ENCODE results near the gene NMRK2. TPM values are rescaled to one million over a fixed set of nuclear protein-coding genes. Genes with fewer than 3 reads are reported as not detected.

Gene NMRK2
- total and polyA plus RNA-seq, 2 of the 13 experiments (the other 11 are each of a cell fraction or from before 2014, with no cell fraction given), result not detected

DNA sequence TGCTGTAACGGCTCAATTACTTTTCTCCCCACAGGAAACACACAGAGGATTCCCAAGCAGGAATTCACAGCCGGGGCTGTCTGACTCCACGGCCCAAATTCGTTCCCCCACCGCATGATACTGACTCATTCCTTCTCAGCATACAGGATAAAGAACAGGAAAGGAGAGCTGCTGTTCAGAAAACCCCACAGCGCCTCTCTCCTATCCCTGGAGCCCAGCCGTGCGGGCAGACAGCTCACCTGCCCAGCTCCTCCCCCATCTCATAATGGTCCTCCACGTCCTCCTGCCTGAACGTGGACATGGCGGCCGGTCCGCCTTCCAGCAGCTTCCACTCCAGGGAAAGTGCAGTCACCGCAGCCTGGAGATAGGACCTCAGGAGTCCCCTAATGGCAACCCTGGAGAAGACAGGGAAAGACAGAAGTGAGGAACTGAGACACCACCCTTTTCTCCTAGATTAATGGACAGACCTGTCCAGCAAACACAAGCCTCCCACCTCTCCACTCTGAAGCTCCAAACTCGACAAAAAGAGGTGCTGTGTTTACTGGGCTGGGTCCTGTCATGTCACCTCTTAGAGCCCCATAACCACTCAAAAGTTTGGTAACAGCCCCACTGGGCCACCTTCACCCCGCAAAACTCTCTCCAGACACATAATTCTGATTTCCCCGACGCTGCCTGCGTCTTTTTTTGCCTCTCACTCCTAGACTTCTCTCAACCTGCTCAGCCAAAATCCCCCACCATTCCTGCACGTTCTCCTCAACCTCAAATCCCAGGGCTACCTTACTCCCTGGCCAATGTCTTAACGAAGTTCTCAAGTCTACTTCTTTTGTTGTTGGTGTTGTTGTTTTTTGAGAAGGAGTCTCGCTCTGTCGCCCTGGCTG, 36.8 kb downstream of the NMRK2 start (continued):
- TF ChIP-seq, protein P1, sequence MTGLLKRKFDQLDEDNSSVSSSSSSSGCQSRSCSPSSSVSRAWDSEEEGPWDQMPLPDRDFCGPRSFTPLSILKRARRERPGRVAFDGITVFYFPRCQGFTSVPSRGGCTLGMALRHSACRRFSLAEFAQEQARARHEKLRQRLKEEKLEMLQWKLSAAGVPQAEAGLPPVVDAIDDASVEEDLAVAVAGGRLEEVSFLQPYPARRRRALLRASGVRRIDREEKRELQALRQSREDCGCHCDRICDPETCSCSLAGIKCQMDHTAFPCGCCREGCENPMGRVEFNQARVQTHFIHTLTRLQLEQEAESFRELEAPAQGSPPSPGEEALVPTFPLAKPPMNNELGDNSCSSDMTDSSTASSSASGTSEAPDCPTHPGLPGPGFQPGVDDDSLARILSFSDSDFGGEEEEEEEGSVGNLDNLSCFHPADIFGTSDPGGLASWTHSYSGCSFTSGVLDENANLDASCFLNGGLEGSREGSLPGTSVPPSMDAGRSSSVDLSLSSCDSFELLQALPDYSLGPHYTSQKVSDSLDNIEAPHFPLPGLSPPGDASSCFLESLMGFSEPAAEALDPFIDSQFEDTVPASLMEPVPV (CRISPR knock-in tag; IDR thresholded peaks at IDR 0.05), result 0 out of 2 replicates have a peak, but pooled peaks have one; percentile 35
- TF ChIP-seq ZBTB38 (CRISPR knock-in tag; IDR thresholded peaks at IDR 0.05), result peak; percentile 37; the same call in 1 of the 2 replicates
- TF ChIP-seq ZNF660 (CRISPR knock-in tag; IDR thresholded peaks at IDR 0.05; ENCODE audit: borderline replicate concordance, low read depth), result no peak
- 0 out of 2 replicates have a peak, but pooled peaks have one; percentile 21 for TF ChIP-seq ZNF558 (CRISPR knock-in tag; IDR thresholded peaks at IDR 0.05; ENCODE audit: borderline replicate concordance)
- peak; percentile 50 for TF ChIP-seq YY1 (IDR thresholded peaks at IDR 0.05; ENCODE audit: insufficient read depth, insufficient replicate concordance, low read depth, low read length)
- 0 out of 2 replicates have a peak, but pooled peaks have one; percentile 14 for TF ChIP-seq ZNF121 (CRISPR knock-in tag; IDR thresholded peaks at IDR 0.05)
- TF ChIP-seq, protein P2, sequence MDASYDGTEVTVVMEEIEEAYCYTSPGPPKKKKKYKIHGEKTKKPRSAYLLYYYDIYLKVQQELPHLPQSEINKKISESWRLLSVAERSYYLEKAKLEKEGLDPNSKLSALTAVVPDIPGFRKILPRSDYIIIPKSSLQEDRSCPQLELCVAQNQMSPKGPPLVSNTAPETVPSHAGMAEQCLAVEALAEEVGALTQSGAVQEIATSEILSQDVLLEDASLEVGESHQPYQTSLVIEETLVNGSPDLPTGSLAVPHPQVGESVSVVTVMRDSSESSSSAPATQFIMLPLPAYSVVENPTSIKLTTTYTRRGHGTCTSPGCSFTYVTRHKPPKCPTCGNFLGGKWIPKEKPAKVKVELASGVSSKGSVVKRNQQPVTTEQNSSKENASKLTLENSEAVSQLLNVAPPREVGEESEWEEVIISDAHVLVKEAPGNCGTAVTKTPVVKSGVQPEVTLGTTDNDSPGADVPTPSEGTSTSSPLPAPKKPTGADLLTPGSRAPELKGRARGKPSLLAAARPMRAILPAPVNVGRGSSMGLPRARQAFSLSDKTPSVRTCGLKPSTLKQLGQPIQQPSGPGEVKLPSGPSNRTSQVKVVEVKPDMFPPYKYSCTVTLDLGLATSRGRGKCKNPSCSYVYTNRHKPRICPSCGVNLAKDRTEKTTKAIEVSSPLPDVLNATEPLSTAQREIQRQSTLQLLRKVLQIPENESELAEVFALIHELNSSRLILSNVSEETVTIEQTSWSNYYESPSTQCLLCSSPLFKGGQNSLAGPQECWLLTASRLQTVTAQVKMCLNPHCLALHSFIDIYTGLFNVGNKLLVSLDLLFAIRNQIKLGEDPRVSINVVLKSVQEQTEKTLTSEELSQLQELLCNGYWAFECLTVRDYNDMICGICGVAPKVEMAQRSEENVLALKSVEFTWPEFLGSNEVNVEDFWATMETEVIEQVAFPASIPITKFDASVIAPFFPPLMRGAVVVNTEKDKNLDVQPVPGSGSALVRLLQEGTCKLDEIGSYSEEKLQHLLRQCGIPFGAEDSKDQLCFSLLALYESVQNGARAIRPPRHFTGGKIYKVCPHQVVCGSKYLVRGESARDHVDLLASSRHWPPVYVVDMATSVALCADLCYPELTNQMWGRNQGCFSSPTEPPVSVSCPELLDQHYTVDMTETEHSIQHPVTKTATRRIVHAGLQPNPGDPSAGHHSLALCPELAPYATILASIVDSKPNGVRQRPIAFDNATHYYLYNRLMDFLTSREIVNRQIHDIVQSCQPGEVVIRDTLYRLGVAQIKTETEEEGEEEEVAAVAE (CRISPR knock-in tag; IDR thresholded peaks at IDR 0.05; ENCODE audit: borderline replicate concordance), result no peak
